ENCODE results near the gene ATP12A. TPM values are rescaled to one million over a fixed set of nuclear protein-coding genes. Genes with fewer than 3 reads are reported as not detected.

Gene ATP12A
- polyA plus RNA-seq, 2 of the 4 experiments (the other 2 are of a cell fraction) = not detected

- DNase-seq (ENCODE audit: low read depth in 1 of 2, low spot score in 1 of 2) = no peak
- no peak overlapping the region for H3K4me2 ChIP-seq
- no peak for FAIRE-seq
- POLR2A ChIA-PET = no interaction called here
- TF ChIP-seq SMC3 (IDR thresholded peaks at IDR 0.05) = no peak
- TF ChIP-seq KDM1A (IDR thresholded peaks at IDR 0.05; ENCODE audit: low read depth) = no peak
- no peak for TF ChIP-seq REST (IDR thresholded peaks at IDR 0.05)
- no peak for TF ChIP-seq NFE2L2 (conservative IDR thresholded peaks at IDR 0.05; ENCODE audit: low read length)
- TF ChIP-seq TFCP2L1 (CRISPR knock-in tag; IDR thresholded peaks at IDR 0.05) = no peak
- no peak for TF ChIP-seq HEYL (CRISPR knock-in tag; IDR thresholded peaks at IDR 0.05)
- no peak for TF ChIP-seq CEBPB (IDR thresholded peaks at IDR 0.05)
- TF ChIP-seq CBX2 (IDR thresholded peaks at IDR 0.05; ENCODE audit: borderline replicate concordance, low read depth) = no peak
- no peak for TF ChIP-seq PBX3 (IDR thresholded peaks at IDR 0.05)
- TF ChIP-seq KDM5A (IDR thresholded peaks at IDR 0.05) = no peak
- TF ChIP-seq FOXS1 (CRISPR knock-in tag; IDR thresholded peaks at IDR 0.05) = no peak
- no peak for TF ChIP-seq CHD2 (IDR thresholded peaks at IDR 0.05; ENCODE audit: low read length, partially characterized antibody)
- no peaks in the 10 kb centered on the region for H3K9me3 ChIP-seq
- H3K27ac ChIP-seq = no peak overlapping the region
- no peak overlapping the region for H3K4me3 ChIP-seq
- CTCF ChIA-PET = interaction anchor here (1.1 kb wide), 1 partner anchor 48 kb away, joined by 3 read pairs; no protein-coding TSS in a partner anchor
- ATAC-seq = no peak
- H3K4me1 ChIP-seq = no peaks in the 10 kb centered on the region
Measured at GRCh38 chr13:24759197-24759596, 79.0 kb downstream of the ATP12A start.

Small RNAs within 50 kb of the gene (small RNA-seq; reads per million reads assigned to genes)
- 0 reads per million in 6 experiments for gene RNY1P7

Other genes with a start within 250 kb of the ATP12A start
- gene PARP4, start 167.6 kb upstream of the ATP12A start, polyA plus RNA-seq (2011; rRNA removed) = 65.8 and 70.4 TPM in 2 replicates
- gene PARP4, start 167.6 kb upstream of the ATP12A start, polyA plus RNA-seq (2017; fragmentation: RNase III; extraction: RNeasy Plus Mini Kit Qiagen cat#74134 plus additional on column Dnase treatment) = 25.8 to 26.9 TPM (median 26.8 TPM) in 3 replicates
- gene RNF17, start 83.8 kb downstream of the ATP12A start, polyA plus RNA-seq (2011; rRNA removed) = not detected in 2 replicates
- not detected in 3 replicates for gene RNF17, start 83.8 kb downstream of the ATP12A start, polyA plus RNA-seq (2017; fragmentation: RNase III; extraction: RNeasy Plus Mini Kit Qiagen cat#74134 plus additional on column Dnase treatment)